Small intestine (tissue), 7 donors: ENCODE measurements around the gene RAPGEF1. TPM values are rescaled to one million over a fixed set of nuclear protein-coding genes. Genes with fewer than 3 reads are reported as not detected.
A peak's percentile ranks its signal among the peaks of the same experiment; 100 is the strongest.

Source experiments
- DNase-seq, 2 donors: peaks; one replicate each; pipeline versions ENCODE4 v3.0.0 to v3.0.0-alpha.2; 2013
- FAIRE-seq: peaks from 2 replicates; lab custom pipeline; 2012; peaks lifted over from hg19 to GRCh38; lab: Jason Lieb, UNC
- H3K27ac ChIP-seq, 3 donors: one replicate each; pipeline ENCODE4 v1.5.1; 2013; ENCODE audit warnings: low read length in 2 of 3, mild to moderate bottlenecking in 2 of 3, control low read depth in 1 of 3, inconsistent platforms in 1 of 3, low read depth in 1 of 3, moderate library complexity in 1 of 3
- H3K27me3 ChIP-seq, 3 donors: one replicate each; pipeline ENCODE4 v1.6.1; 2013; ENCODE audit warnings: low read length in 3 of 3, inconsistent platforms in 1 of 3; ENCODE audit not compliant: control insufficient read depth in 3 of 3, insufficient read depth in 3 of 3
- H3K36me3 ChIP-seq, 3 donors: one replicate each; pipeline ENCODE4 v1.6.1; 2013; ENCODE audit warnings: low read length in 3 of 3, inconsistent platforms in 1 of 3, low read depth in 1 of 3, mild to moderate bottlenecking in 1 of 3, moderate library complexity in 1 of 3; ENCODE audit not compliant: control insufficient read depth in 3 of 3, insufficient read depth in 2 of 3
- H3K4me1 ChIP-seq, 3 donors: one replicate each; pipeline ENCODE4 v1.6.1; 2013; ENCODE audit warnings: low read length in 2 of 3, inconsistent platforms in 1 of 3, low read depth in 1 of 3, mild to moderate bottlenecking in 1 of 3, moderate library complexity in 1 of 3; ENCODE audit not compliant: control insufficient read depth in 3 of 3, insufficient read depth in 2 of 3
- H3K4me3 ChIP-seq, 3 donors: one replicate each; pipeline ENCODE4 v1.5.1; 2013; ENCODE audit warnings: low read length in 3 of 3, control low read depth in 1 of 3, inconsistent platforms in 1 of 3, low read depth in 1 of 3, mild to moderate bottlenecking in 1 of 3, moderate library complexity in 1 of 3
- H3K9me3 ChIP-seq, 2 donors: one replicate each; pipeline ENCODE4 v1.6.1; 2013; ENCODE audit warnings: low read depth in 1 of 2, low read length in 1 of 2; ENCODE audit not compliant: control insufficient read depth in 2 of 2, insufficient read depth in 1 of 2
- WGBS, 3 donors: extraction: QIAGEN DNeasy Blood & Tissue Kit; methylation state at CpG; one replicate each; pipeline ENCODE4 v1.1.7; 2013; 5-methylcytosine and 5-hydroxymethylcytosine counted together
- polyA plus RNA-seq, 4 donors: library from polyadenylated mRNA; stranded (reverse) in 3 of 4; unstranded in 1 of 4; fragments of 200-250 nt in 3 of 4; fragments of 120-200 nt in 1 of 4; gene quantifications; one replicate each; pipeline versions ENCODE4 v1.2.1 to v1.2.3, GENCODE V29; 2013
- donor health status: healthy with polysubstance abuse.
- donor health status: control.
- donor health status: control.
- donor health status: Bipolar disorder and iron deficiency.
- donor health status: healthy.

Gene RAPGEF1
- polyA plus RNA-seq, 4 donors: 15.4 to 43.4 (median 21.2) TPM

- DNase-seq (peak in 1 of 2 donors; percentile 38), FAIRE-seq (no peak)
- peaks cover 0 to 4% (median 0%) of the 10 kb centered on the region in 3 donors for H3K36me3 ChIP-seq
- no peaks in the 10 kb centered on the region for H3K9me3 ChIP-seq
- no peaks in the 10 kb centered on the region for H3K27me3 ChIP-seq
- H3K4me1 ChIP-seq: peaks cover 17 to 34% (median 26%) of the 10 kb centered on the region in 3 donors
- no peak overlapping the region for H3K4me3 ChIP-seq
- 14 to 54% (median 32%) methylated on average over 5 of the region's 5 CpGs for WGBS, 3 donors
- H3K27ac ChIP-seq: no peak overlapping the region
These were observed 35.5 kb downstream of the RAPGEF1 start for GRCh38 chr9:131704141-131704983.

- no peaks in the 10 kb centered on the region for H3K9me3 ChIP-seq
- DNase-seq (no peak), FAIRE-seq (no peak)
- no peak overlapping the region for H3K4me3 ChIP-seq
- H3K36me3 ChIP-seq: peaks cover 0 to under 1% (median 0%) of the 10 kb centered on the region in 3 donors
- peaks cover 20 to 32% (median 26%) of the 10 kb centered on the region in 3 donors for H3K4me1 ChIP-seq
- H3K27ac ChIP-seq: no peak overlapping the region
- 66 to 80% (median 66%) methylated on average over 4 of the region's 4 CpGs for WGBS, 3 donors
- no peaks in the 10 kb centered on the region for H3K27me3 ChIP-seq
These were observed 36.2 kb downstream of the RAPGEF1 start for GRCh38 chr9:131703697-131704096.

GRCh38 chr9:131702911-131703310 lies 37.0 kb downstream of the RAPGEF1 start:
- H3K27me3 ChIP-seq: no peaks in the 10 kb centered on the region
- no peak overlapping the region for H3K4me3 ChIP-seq
- peaks cover 26 to 33% (median 28%) of the 10 kb centered on the region in 3 donors for H3K4me1 ChIP-seq
- WGBS, 3 donors: 89 to 93% (median 90%) methylated on average over 8 of the region's 8 CpGs
- no peaks in the 10 kb centered on the region for H3K9me3 ChIP-seq
- H3K27ac ChIP-seq: no peak overlapping the region
- no peak for DNase-seq
- FAIRE-seq: no peak
- H3K36me3 ChIP-seq: no peaks in the 10 kb centered on the region

- H3K4me3 ChIP-seq: no peak overlapping the region
- H3K4me1 ChIP-seq: peaks cover 27 to 37% (median 29%) of the 10 kb centered on the region in 3 donors
- FAIRE-seq (no peak), DNase-seq (no peak)
- H3K27ac ChIP-seq: no peak overlapping the region
- peaks cover 0 to 5% (median 0%) of the 10 kb centered on the region in 3 donors for H3K36me3 ChIP-seq
- no peaks in the 10 kb centered on the region for H3K9me3 ChIP-seq
- 88 to 95% (median 94%) methylated on average over 6 of the region's 6 CpGs for WGBS, 3 donors
- no peaks in the 10 kb centered on the region for H3K27me3 ChIP-seq
These were observed 38.0 kb downstream of the RAPGEF1 start for GRCh38 chr9:131701789-131702337.

GRCh38 chr9:131701436-131701781 lies 38.5 kb downstream of the RAPGEF1 start:
- no peak for DNase-seq
- peaks cover 24 to 36% (median 25%) of the 10 kb centered on the region in 3 donors for H3K4me1 ChIP-seq
- H3K36me3 ChIP-seq: peaks cover 0 to 5% (median 0%) of the 10 kb centered on the region in 3 donors
- H3K27me3 ChIP-seq: no peaks in the 10 kb centered on the region
- H3K4me3 ChIP-seq: no peak overlapping the region
- 95 to 98% (median 97%) methylated on average over 1 of the region's 1 CpG for WGBS, 3 donors
- no peaks in the 10 kb centered on the region for H3K9me3 ChIP-seq
- no peak for FAIRE-seq
- H3K27ac ChIP-seq: no peak overlapping the region

GRCh38 chr9:131700765-131701435 lies 39.0 kb downstream of the RAPGEF1 start:
- WGBS, 3 donors: 83 to 96% (median 94%) methylated on average over 11 of the region's 11 CpGs
- no peak for FAIRE-seq
- H3K27me3 ChIP-seq: no peaks in the 10 kb centered on the region
- no peaks in the 10 kb centered on the region for H3K9me3 ChIP-seq
- no peak for DNase-seq
- H3K36me3 ChIP-seq: peaks cover 0 to 7% (median 0%) of the 10 kb centered on the region in 3 donors
- no peak overlapping the region for H3K27ac ChIP-seq
- no peak overlapping the region for H3K4me3 ChIP-seq
- H3K4me1 ChIP-seq: peaks cover 20 to 33% (median 22%) of the 10 kb centered on the region in 3 donors

- H3K9me3 ChIP-seq: no peaks in the 10 kb centered on the region
- H3K27ac ChIP-seq: no peak overlapping the region
- H3K4me3 ChIP-seq: no peak overlapping the region
- 96 to 98% (median 97%) methylated on average over 7 of the region's 7 CpGs for WGBS, 3 donors
- H3K27me3 ChIP-seq: no peaks in the 10 kb centered on the region
- peaks cover 0 to 9% (median 0%) of the 10 kb centered on the region in 3 donors for H3K36me3 ChIP-seq
- FAIRE-seq (no peak), DNase-seq (no peak)
- H3K4me1 ChIP-seq: peaks cover 16 to 30% (median 18%) of the 10 kb centered on the region in 3 donors
These were observed 39.8 kb downstream of the RAPGEF1 start for GRCh38 chr9:131700076-131700475.

GRCh38 chr9:131698618-131698985 lies 41.3 kb downstream of the RAPGEF1 start:
- no peak overlapping the region for H3K4me3 ChIP-seq
- H3K9me3 ChIP-seq: no peaks in the 10 kb centered on the region
- WGBS, 3 donors: 82 to 89% (median 84%) methylated on average over 4 of the region's 4 CpGs
- DNase-seq (no peak), FAIRE-seq (no peak)
- H3K27me3 ChIP-seq: no peaks in the 10 kb centered on the region
- H3K36me3 ChIP-seq: peaks cover 0 to 9% (median 0%) of the 10 kb centered on the region in 3 donors
- H3K4me1 ChIP-seq: peaks cover 9 to 22% (median 12%) of the 10 kb centered on the region in 3 donors
- H3K27ac ChIP-seq: peak overlapping the region in 1 of 3 donors; percentile 64
